Calu3 (cell line): ENCODE results near the gene FMNL1. TPM values are rescaled to one million over a fixed set of nuclear protein-coding genes. Genes with fewer than 3 reads are reported as not detected.

Experiments used
- BruUV-seq: library from RNA; stranded (reverse); fragments of 400-500 nt; replicated peaks from 2 replicates; lab custom pipeline; 2021; lab: Mats Ljungman, UMichigan
- CTCF ChIA-PET: fragments of 300-600 bp; sonication (Branson Sonifier 250); formaldehyde crosslinking; loops from one replicate; lab custom pipeline; 2022; ENCODE audit warnings: antibody characterized with exemption; lab: Charles Lee
- DNase-seq: peaks from one replicate; pipeline ENCODE4 v3.0.0; 2022
- H3K27ac Mint-ChIP-seq: one replicate; pipeline ENCODE4 v1.8.0; 2022; ENCODE audit warnings: mixed read lengths; ENCODE audit not compliant: unreplicated experiment
- H3K27me3 Mint-ChIP-seq: one replicate; pipeline ENCODE4 v1.8.0; 2022; ENCODE audit warnings: mixed read lengths; ENCODE audit not compliant: unreplicated experiment
- H3K36me3 Mint-ChIP-seq: one replicate; pipeline ENCODE4 v1.8.0; 2022; ENCODE audit warnings: mild to moderate bottlenecking, moderate library complexity, mixed read lengths; ENCODE audit not compliant: insufficient read depth, unreplicated experiment
- H3K4me1 Mint-ChIP-seq: one replicate; pipeline ENCODE4 v1.8.0; 2022; ENCODE audit warnings: mild to moderate bottlenecking, low read depth, mixed read lengths; ENCODE audit not compliant: unreplicated experiment
- H3K4me3 Mint-ChIP-seq: one replicate; pipeline ENCODE4 v1.8.0; 2022; ENCODE audit warnings: mild to moderate bottlenecking, low read depth, moderate library complexity, mixed read lengths; ENCODE audit not compliant: unreplicated experiment
- H3K9me3 Mint-ChIP-seq: one replicate; pipeline ENCODE4 v1.8.0; 2022; ENCODE audit warnings: low read depth, mixed read lengths; ENCODE audit not compliant: unreplicated experiment
- CTCF ChIP-seq: fragments of 200-600 bp; IDR thresholded peaks from one replicate; pipeline ENCODE4 v1.8.0; 2022; ENCODE audit warnings: antibody characterized with exemption; ENCODE audit not compliant: unreplicated experiment
- intact Hi-C: fragments of 100-400 bp; cut with micrococcal nuclease; formaldehyde crosslinking; loops from one replicate; pipeline ENCODE4 v1.10.0; 2022; ENCODE audit not compliant: unreplicated experiment
- total RNA-seq: library from RNA; stranded (reverse); gene quantifications from 2 replicates; pipeline ENCODE4 v1.2.3, GENCODE V29; 2022

FMNL1 gene
- total RNA-seq, 1 experiment from 2014 or later: 9.6 TPM

- intact Hi-C loops: loop anchor here (1.0 kb wide), 3 partner anchors 16 to 206 kb away; no protein-coding TSS in a partner anchor
- H3K27ac Mint-ChIP-seq: no peak overlapping the region
- BruUV-seq: no TSS peak
- peaks cover 43% of the 10 kb centered on the region for H3K27me3 Mint-ChIP-seq
- CTCF ChIA-PET: interaction anchor here (0.5 to 3.8 kb wide), 27 partner anchors 12 to 730 kb away, joined by 3 to 66 read pairs (median 4); partner anchors contain the start of genes ACBD4, C1QL1 and HEXIM1
- peaks cover 16% of the 10 kb centered on the region for H3K36me3 Mint-ChIP-seq
- no peak overlapping the region for H3K4me3 Mint-ChIP-seq
- peak; percentile 95 for DNase-seq
- TF ChIP-seq CTCF: peak; percentile 98
- no peaks in the 10 kb centered on the region for H3K9me3 Mint-ChIP-seq
- no peaks in the 10 kb centered on the region for H3K4me1 Mint-ChIP-seq
Measured at GRCh38 chr17:45218895-45219661, 2.6 kb upstream of the FMNL1 start.

- DNase-seq: no peak
- intact Hi-C loops: no loop called here
Measured at GRCh38 chr17:45220079-45220478, 1.6 kb upstream of the FMNL1 start.

GRCh38 chr17:45222014-45222288 lies 266 bp downstream of the FMNL1 start:
- no peak for DNase-seq
- CTCF ChIA-PET: interaction anchor here (1.0 kb wide), 1 partner anchor 13 kb away, joined by 4 read pairs; no protein-coding TSS in a partner anchor
- peak overlapping the region; percentile 72 for H3K4me3 Mint-ChIP-seq
- intact Hi-C loops: no loop called here
- H3K4me1 Mint-ChIP-seq: peaks cover 21% of the 10 kb centered on the region
- H3K9me3 Mint-ChIP-seq: no peaks in the 10 kb centered on the region
- TF ChIP-seq CTCF: no peak
- peak overlapping the region; percentile 60 for H3K27ac Mint-ChIP-seq
- peaks cover 46% of the 10 kb centered on the region for H3K27me3 Mint-ChIP-seq
- peaks cover 16% of the 10 kb centered on the region for H3K36me3 Mint-ChIP-seq
- no TSS peak for BruUV-seq

More at GRCh38 chr17:45220079-45220478, 1.6 kb upstream of the FMNL1 start:
- peaks cover 16% of the 10 kb centered on the region for H3K36me3 Mint-ChIP-seq
- no TSS peak for BruUV-seq
- H3K27me3 Mint-ChIP-seq: peaks cover 46% of the 10 kb centered on the region
- no peaks in the 10 kb centered on the region for H3K9me3 Mint-ChIP-seq
- peaks cover 6% of the 10 kb centered on the region for H3K4me1 Mint-ChIP-seq
- no peak overlapping the region for H3K4me3 Mint-ChIP-seq
- H3K27ac Mint-ChIP-seq: no peak overlapping the region
- no peak for TF ChIP-seq CTCF
- CTCF ChIA-PET: interaction anchor here (0.7 to 3.8 kb wide), 8 partner anchors 11 to 729 kb away, joined by 3 to 66 read pairs (median 12); partner anchors contain the start of genes ACBD4, C1QL1 and HEXIM1

- Mint-ChIP-seq H3K27me3 (peaks cover 46% of the 10 kb centered on the region), H3K4me3 (peak overlapping the region; percentile 72), H3K27ac (peak overlapping the region; percentile 60), H3K36me3 (peaks cover 16% of the 10 kb centered on the region), H3K9me3 (no peaks in the 10 kb centered on the region), H3K4me1 (peaks cover 22% of the 10 kb centered on the region)
- TF ChIP-seq CTCF: no peak
- intact Hi-C loops: no loop called here
- CTCF ChIA-PET: interaction anchor here (1.0 kb wide), 1 partner anchor 13 kb away, joined by 4 read pairs; no protein-coding TSS in a partner anchor
- no TSS peak for BruUV-seq
- no peak for DNase-seq
Measured at GRCh38 chr17:45222289-45222995, 757 bp downstream of the FMNL1 start.
